HG03571 (cell line): ENCODE data around the gene PLA2G2A.
"Not testable (repeated sequence)": the region's sequence is repeated elsewhere in the genome, so short reads cannot be mapped to it uniquely, and the experiment has no call there.

Source experiments
- ATAC-seq: cut with Tn5 transposase; IDR thresholded peaks from one replicate; pipeline ENCODE4 v1.9.1; 2021; ENCODE audit not compliant: unreplicated experiment

PLA2G2A gene, protein sequence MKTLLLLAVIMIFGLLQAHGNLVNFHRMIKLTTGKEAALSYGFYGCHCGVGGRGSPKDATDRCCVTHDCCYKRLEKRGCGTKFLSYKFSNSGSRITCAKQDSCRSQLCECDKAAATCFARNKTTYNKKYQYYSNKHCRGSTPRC

DNA sequence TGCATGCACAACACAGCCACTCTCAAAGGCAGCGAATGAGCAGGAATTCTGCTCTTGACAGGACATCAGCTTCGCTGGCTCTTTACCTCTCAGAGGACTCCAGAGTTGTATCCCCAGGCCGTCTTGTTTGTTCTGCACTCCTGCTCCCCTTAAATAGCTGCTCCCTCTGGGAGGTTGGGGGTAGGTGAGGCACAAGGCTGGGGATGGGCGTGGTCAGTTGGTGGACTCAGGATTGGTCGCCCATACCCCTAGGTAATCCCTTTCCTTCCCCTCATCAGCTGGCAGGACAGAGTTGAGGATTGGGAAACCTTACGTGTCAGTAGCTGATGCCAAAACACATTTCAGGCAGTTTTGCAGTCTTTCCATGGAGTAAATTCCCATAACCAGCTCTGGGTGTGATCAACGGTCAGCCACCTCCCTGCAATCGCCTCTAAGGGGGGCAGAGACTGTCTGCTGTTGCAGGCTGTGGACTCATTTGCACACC is at the start of gene PLA2G2A:
PLA2G2A (minus strand) TSS at position 125 of the 484 bp plus-strand sequence. CDS start 845 bp downstream, outside the sequence.
- no peak for ATAC-seq

DNA sequence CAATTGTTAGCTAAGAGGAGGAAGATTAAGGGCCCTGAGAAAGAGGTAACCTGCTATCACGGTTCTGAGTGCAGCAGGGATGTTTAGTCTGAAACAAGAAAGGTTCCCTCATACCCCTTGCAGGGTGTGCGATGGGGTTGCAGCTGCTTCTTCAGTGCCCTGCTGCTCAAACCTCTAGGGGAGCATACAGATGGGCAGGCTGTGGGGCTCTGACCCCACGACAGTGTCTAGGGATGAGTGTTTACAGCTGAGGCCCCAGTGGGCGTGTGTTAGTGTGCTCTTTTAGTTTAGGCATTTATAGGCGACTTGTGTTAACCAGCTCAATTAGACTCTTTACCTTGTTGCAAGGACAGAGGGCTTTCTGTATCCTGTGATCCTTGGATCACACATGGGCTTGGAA is 49.3 kb upstream of the PLA2G2A start:
- no peak for ATAC-seq

DNA sequence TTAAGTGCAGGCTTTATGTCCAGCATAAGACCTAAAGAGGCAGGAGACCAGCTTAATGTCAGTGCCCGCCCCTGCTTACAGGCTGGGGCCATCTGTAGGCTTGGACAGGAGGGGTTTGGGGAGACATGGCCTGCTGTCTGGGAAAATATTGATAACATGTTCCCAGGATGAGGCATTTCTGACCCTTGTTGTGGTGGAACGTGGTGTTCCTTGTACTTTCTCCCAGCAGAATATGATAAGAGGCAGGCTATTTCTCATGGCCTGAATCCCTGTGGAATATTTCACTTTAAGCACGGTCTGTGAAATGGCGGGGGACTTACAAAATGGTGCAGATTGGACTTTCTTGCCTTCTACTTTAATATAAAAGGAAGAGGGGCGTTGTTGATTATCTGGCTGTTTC is 48.7 kb upstream of the PLA2G2A start:
- ATAC-seq = no peak

DNA sequence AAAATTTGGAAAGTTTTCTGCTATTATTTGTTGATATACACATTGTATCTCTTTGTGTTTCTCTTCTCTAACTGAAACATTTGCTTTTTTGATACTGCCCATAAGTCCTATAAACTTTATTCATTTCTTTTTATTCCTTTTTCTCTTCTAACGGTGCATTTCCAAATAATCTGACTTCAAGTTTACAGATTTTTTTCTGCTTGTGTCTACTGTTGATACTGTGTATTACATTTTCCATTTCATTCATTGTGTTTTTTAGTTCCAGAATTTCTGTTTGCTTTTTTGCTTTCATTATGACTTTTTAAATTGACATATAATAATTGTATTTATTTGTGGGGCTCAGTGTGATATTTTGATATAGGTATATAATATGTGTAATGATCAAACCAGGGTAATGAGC is 38.3 kb upstream of the PLA2G2A start:
- ATAC-seq = no peak

DNA sequence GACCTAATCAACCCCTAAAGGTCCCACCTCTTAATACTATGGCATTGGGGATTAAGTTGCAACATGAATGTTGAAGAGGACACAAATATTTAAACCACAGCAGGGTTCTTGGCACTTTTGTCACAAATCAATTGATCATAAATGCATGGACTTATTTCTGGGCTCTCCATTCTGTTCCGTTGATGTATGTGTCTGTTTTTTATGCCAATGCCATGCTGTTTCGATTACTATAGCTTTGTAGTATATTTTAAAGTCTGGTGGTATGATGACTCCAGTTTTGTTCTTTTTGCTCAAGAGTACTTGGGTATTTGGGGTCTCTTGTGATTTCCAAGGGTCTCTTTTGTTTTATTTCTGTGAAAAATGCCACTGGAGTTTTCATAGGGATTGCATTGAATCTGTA is 34.7 kb upstream of the PLA2G2A start:
- ATAC-seq = no peak

DNA sequence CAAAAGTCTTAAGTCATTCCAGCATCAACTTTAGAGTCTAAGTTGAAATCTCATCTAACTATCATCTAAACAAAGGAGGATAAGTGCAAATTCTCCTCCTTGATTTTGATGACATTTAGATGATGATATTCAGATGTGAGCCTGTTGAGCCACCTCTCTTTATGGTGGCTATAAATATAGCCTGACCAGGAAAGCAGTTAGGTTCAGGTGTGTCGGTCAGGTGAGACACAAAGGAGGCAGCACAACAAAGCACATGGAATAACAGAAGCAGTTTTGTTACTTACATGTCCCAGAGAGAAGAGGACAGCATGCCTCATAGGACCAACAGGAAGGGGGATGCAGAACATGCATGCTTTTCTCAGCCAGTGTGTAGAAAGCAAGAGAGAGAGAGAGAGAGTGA is 30.6 kb upstream of the PLA2G2A start:
- ATAC-seq = no peak

DNA sequence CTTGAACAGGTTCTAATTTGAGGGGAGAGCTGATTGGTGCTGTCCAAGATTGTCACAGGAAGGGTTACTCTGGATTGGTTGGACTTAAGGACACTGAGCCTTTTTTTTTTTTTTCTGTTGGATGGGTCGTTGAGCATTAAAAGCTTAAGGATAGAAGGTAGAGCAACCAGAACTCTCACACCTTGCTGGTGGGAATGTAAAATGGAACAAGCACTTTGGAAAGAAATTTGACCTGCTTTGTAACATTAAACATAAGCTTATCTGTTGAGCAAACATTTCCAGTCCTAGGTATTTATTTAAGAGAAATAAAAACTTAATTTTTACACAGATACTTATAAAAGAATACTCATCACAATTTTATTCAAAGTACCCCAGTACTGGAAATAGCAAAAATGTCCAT is 29.8 kb upstream of the PLA2G2A start:
- no peak for ATAC-seq

DNA sequence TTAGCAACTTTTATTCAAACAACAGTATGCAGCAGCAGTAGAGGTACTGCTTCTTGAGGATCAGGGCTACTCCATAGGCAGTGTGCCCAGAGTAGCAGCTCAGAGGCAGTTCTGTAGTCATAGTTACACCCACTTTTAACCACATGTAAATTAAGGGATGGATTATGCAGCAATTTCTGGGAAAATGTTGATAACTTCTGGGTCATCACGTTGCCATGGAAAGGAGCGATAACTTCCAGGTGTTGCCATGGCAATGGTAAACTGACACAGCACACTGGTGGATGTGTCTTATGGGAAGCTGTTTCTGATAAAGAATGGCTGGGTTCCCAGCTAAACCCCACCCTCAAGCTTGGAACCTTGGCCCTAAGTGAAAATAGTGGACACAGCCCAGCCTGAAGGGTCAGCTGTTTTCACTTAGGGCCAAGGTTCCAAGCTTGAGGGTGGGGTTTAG is 29.0 kb upstream of the PLA2G2A start:
- ATAC-seq = no peak

DNA sequence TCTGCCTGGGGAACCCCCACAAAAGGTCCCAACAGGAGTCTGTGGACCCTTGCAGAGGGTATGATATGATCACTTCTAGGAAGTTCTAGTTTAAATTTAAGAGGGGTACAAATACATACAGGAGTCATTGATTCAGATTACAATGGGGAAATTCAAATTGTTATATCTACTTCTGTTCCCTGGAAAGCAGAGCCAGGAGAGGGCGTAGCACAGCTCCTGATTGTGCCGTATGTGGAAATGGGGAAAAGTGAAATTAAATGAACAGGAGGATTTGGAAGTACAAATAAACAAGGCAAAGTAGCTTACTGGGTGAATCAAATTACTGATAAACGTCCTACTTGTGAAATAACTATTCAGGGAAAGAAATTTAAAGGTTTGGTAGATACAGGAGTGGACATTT is 19.4 kb upstream of the PLA2G2A start:
- ATAC-seq = not testable (repeated sequence)

DNA sequence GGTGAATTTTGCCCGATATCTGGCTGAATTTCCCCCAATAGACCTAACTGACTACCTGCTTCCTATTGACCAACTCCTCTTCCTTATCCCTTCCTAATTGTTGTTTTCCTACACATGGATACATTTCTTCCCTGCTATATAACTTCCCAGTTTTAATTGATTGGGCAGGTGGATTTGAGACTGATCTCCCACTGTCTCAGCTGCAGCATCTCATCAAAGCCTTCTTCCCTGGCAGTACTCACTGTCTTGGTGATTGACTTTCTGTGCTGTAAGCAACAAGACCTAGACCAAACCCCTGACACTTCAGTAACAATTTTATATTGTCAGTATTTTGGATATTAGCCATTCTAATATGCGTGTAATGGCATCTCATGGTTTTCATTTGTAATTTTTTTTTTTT is 11.3 kb upstream of the PLA2G2A start:
- no peak for ATAC-seq

DNA sequence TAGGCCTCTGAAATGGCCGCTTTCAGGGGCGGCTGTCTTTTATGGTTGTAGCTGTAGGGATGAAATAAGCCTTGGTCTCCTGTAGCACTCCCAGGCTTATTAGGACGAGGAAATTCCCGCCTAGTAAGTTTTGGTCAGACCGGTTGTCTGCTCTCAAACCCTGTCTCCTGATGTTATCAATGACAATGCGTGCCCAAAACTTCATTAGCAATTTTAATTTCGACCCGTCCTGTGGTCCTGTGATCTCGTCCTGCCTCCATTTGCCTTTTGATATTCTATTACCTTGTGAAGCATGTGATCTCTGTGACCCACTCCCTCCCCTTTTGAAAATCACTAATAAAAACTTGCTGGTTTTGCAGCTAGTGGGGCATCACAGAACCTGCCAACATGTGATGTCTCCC is 10.8 kb upstream of the PLA2G2A start:
- not testable (repeated sequence) for ATAC-seq

DNA sequence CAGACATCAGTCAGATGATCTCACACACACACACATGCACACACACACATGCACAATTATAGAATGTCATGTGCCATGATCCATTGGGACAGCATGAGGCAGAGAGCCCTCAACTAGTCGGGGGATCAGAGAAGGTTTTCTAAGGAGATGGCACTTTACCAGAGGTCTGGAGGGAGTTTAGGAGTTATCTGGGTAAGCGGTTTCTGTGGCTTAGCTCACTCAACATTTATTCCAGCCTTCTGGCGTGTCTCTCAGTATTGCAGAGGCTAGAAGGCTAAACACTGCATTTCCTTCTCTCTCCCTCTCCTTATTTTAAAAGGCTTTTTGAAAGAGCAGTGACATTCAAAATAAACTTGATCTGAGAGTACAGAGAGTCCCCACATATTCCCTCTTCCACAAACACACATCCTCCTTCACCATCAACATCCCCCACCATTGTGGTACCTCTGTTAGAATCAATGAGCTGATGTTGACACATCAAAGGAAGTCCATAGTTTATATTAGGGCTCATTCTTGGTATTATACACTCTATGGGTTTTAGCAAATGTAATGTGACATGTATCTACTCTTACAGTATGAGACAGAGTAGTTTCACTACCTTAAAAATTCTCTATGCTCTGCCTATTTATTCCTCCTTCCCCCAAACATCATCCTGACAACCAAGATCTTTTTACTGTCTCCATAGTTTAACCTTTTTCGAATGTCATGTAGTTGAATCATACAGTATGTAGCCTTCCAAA is 9.0 kb upstream of the PLA2G2A start:
- no peak for ATAC-seq

DNA sequence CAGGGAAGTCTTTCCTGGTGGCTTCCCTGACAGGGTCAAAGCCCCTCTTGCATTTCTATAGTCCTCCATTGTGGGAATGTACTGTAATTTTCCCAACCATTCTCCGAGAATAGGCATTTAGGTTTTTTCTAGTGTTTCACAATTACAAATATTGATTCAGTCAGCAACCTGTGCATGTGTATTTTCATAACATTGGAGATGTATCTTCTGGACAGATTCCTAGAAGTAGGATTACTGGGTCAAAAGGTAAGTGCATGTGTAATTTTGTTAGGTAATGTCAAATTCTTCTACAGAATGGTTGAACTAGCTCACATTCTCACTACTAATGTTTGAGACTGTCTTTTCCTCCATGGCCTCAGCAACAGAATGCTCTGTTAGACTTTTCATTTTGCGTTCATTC is 8.3 kb upstream of the PLA2G2A start:
- ATAC-seq = no peak

DNA sequence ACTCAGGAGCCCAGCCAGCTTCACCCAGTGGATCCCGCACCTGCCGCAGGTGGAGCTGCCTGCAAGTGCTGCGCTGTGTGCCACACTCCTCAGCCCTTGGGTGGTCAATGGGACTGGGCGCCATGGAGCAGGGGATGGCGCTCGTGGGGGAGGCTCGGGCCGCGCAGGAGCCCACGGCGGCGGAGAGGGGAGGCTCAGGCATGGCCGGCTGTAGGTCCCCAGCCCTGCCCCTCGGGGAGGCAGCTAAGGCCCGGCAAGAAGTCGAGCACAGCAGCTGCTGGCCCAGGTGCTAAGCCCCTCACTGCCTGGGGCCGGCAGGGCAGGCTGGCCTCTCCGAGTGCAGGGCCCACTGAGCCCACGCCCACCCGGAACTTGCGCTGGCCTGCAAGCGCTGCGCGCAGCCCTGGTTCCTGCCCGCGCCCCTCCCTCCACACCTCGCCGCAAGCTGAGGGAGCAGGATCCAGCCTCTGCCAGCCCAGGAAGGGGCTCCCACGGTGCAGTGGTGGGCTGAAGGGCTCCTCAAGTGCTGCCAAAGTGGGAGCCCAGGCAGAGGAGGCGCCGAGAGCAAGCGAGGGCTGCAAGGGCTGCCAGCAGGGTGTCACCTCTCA is 5.1 kb upstream of the PLA2G2A start:
- ATAC-seq = not testable (repeated sequence)

DNA sequence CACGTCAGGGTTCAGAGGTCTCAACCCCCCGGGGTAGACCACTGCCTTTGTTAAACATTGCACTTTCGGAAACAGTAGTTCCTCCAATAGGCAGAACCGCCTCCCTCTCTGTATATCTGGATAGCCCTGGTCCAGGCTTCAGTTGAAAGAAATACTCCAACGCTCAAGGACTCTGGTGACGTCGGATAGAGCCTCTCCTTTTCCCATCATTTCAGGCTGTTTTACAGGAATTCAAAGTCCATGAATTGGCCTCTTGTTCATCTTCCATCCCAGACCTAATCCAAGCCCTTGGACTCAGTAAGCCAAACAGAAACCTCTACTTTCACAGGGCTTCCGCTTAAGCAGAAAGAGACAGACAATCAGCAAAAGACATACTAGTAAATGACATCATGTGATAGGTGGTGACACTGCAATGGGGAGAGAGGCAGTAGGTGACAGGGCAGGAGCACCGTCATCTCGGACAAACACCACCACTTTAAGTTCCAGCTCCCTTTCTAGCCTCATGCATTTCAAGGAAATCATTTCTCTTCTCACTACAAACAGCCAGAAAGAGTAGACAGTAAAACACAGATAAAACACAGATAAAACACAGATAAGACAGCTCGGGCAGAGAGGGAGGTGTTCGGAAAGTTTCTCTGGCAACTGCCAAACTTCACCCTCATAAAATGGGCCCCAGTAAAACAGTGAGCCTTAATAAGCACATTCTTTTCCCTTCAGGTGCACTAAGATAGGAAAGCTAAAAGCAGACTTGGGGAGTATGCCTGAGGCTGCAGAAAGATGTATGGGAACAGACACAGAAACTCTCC is 2.3 kb upstream of the PLA2G2A start:
- no peak for ATAC-seq

DNA sequence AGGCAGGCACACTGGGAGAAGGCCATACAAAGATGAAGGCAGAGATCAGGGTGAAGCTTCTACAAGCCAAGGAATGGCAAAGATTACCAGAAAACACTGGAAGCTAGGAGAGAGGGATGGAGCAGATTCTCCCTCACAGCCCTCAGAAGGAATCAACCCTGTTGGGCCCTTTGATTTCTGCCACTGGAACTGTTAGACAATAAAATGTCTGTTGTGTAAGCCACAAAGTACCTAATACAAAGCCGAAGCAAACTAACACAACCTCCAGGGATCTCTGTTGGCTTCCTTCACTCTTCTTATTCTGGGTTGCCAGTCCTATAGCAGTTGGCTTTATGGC is 1.7 kb upstream of the PLA2G2A start:
- no peak for ATAC-seq

DNA sequence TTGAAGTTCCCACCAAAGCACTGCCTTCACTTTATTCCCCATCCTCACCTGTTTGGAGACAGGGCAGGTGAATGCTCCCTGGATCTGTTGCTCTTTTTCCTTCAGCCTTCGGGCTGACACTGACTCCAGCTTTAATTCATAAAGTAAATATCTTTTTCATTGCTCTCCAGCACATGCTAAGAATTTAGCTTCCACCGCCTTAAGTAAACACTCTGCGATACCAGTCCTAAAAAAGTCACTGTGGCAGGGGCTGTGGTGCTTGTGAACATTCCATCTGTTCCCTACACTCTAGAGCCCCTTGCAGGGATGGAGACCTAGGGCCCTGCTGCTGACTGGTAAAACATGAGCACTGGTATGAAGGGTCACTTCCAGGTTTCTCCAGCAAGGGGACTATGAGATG is 896 bp upstream of the PLA2G2A start:
- no peak for ATAC-seq

DNA sequence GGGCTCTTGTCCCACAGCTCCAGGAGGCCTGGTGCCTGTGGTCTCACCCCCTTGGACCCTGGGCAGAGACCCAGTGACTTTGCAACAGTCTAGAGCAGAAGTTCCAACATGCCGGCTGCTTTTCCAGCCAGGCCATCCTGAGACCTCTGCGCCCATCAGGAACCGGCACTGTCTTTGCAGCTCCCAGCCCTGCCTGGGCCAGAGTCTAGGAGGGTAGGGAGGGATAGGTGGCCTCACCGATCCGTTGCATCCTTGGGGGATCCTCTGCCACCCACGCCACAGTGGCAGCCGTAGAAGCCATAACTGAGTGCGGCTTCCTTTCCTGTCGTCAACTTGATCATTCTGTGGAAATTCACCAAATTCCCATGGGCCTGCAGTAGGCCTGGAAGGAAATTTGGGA is 1.3 kb downstream of the PLA2G2A start:
- ATAC-seq = no peak

DNA sequence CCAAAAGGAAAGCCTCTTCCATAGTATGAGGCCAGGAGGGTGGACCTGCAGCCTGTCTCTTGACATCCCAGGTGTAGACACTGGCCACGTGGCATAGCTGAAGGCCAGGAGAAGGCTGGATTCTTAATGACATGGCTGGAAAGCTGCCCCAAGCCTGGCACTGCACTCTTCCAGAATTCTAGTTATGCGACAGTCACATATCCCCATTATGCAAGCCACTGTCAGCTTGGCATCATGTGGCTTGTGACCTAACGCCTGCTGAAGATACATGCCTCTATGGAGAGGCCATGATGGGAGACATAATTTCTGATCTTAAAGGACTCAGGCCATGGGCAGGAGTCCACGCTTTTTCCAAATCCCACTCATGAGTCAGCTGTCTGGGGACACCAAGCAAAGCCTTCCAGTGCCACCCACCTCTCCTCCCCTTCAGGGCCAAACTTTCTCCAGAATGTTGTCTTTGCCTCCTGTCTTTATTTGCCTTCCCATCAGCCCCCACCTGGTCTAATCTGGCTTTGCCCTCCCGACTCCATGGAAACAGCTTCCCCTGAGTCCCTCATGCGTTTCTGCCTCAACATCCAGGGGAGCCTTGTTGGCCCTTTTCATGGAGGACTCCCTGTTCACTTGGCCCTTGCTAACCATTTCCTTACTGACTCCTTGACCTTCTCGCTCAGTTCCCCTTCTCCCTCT is 3.0 kb downstream of the PLA2G2A start:
- no peak for ATAC-seq

DNA sequence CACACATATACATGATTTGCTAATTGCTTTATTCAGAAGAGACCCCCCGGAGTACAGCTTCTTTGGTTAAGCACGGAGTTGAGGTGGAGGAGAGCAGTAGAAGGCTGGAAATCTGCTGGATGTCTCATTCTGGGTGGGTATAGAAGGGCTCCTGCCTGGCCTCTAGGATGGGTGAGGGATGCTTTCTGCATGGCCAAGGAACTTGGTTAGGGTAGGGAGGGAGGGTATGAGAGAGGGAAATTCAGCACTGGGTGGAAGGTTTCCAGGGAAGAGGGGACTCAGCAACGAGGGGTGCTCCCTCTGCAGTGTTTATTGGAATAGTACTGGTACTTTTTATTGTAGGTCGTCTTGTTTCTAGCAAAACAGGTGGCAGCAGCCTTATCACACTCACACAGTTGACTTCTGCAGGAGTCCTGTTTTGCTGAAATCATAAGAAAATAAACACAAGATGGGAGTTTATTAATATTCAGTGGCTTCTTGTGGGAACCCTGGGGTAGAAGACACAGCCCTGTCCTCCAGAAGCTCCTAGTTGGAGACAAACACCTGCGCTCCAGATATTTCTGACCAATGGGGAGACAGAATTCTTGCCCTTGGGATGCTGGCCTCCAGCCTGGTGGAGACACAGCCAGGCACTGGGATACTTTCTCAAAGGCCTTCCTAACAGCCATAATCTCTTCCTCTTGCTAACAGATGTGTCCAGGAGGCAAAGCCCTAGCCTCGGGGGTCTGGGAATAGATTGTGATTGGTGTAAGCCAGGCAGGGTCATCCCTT is 3.8 kb downstream of the PLA2G2A start:
- ATAC-seq = no peak
